Liver (tissue), 10 donors: ENCODE data around the gene FBXO4. TPM values are rescaled to one million over a fixed set of nuclear protein-coding genes. Genes with fewer than 3 reads are reported as not detected.

Experiments
- DNase-seq: peaks from one replicate; pipeline ENCODE4 v3.0.0-alpha.2; 2017; ENCODE audit warnings: low spot score
- H3K27ac ChIP-seq, 2 donors: one replicate each; pipeline ENCODE4 v1.7.0; 2013; ENCODE audit warnings: inconsistent platforms in 2 of 2, low read length in 2 of 2, control low read depth in 1 of 2, low read depth in 1 of 2, mild to moderate bottlenecking in 1 of 2
- H3K27me3 ChIP-seq, 4 donors: one replicate each; pipeline versions ENCODE4 v1.6.1 to v1.7.0; 2013; ENCODE audit warnings: low read length in 3 of 4, inconsistent platforms in 1 of 4, mild to moderate bottlenecking in 1 of 4, moderate library complexity in 1 of 4; ENCODE audit not compliant: control insufficient read depth in 4 of 4, insufficient read depth in 4 of 4
- H3K36me3 ChIP-seq, 4 donors: one replicate each; pipeline versions ENCODE4 v1.6.1 to v1.7.0; 2013; ENCODE audit warnings: low read length in 3 of 4, mild to moderate bottlenecking in 3 of 4, low read depth in 1 of 4, moderate library complexity in 1 of 4; ENCODE audit not compliant: control insufficient read depth in 4 of 4, insufficient read depth in 3 of 4
- H3K4me1 ChIP-seq, 4 donors: one replicate each; pipeline versions ENCODE4 v1.6.1 to v1.7.0; 2013; ENCODE audit warnings: low read length in 3 of 4, mild to moderate bottlenecking in 3 of 4, moderate library complexity in 1 of 4; ENCODE audit not compliant: control insufficient read depth in 4 of 4, insufficient read depth in 4 of 4
- H3K4me3 ChIP-seq, 3 donors: one replicate each; pipeline versions ENCODE4 v1.6.1 to v1.7.0; 2013; ENCODE audit warnings: low read length in 3 of 3, control low read depth in 1 of 3, low read depth in 1 of 3, mild to moderate bottlenecking in 1 of 3
- H3K9ac ChIP-seq, 2 donors: one replicate each; pipeline ENCODE4 v1.7.0; 2013; ENCODE audit warnings: low read length in 2 of 2, mild to moderate bottlenecking in 2 of 2, moderate library complexity in 2 of 2, control low read depth in 1 of 2, low read depth in 1 of 2
- H3K9me3 ChIP-seq, 4 donors: one replicate each; pipeline versions ENCODE4 v1.6.1 to v1.7.0; 2013; ENCODE audit warnings: low read length in 3 of 4; ENCODE audit not compliant: control insufficient read depth in 4 of 4
- ATF3 ChIP-seq: IDR thresholded peaks from 2 replicates; pipeline ENCODE4 v1.6.1; 2016; ENCODE audit warnings: antibody characterized with exemption
- CTCF ChIP-seq: fragments of 150-350 bp; IDR thresholded peaks from 2 replicates; pipeline ENCODE4 v1.5.1; 2017; ENCODE audit warnings: improper control_type of control experiment, low read depth, low read length; ENCODE audit not compliant: missing input control
- EGR1 ChIP-seq, 2 donors: IDR thresholded peaks; 2 replicates each; pipeline ENCODE4 v1.6.1; 2016 to 2018; ENCODE audit warnings: antibody characterized with exemption in 2 of 2, low read depth in 2 of 2
- FOXA1 ChIP-seq: IDR thresholded peaks from 2 replicates; pipeline ENCODE4 v1.6.1; 2016; ENCODE audit warnings: antibody characterized with exemption
- FOXA2 ChIP-seq: IDR thresholded peaks from 2 replicates; pipeline ENCODE4 v1.6.1; 2016; ENCODE audit warnings: antibody characterized with exemption
- GABPA ChIP-seq, 2 donors: IDR thresholded peaks in 1 of 2; conservative IDR thresholded peaks in 1 of 2; 2 replicates each; pipeline ENCODE4 v1.6.1; 2016; ENCODE audit warnings: antibody characterized with exemption in 2 of 2, mild to moderate bottlenecking in 1 of 2, moderate library complexity in 1 of 2
- HNF4A ChIP-seq, 2 donors: conservative IDR thresholded peaks; 2 replicates each; pipeline ENCODE4 v1.6.1; 2016; ENCODE audit warnings: antibody characterized with exemption in 2 of 2, mild to moderate bottlenecking in 2 of 2
- HNF4G ChIP-seq: IDR thresholded peaks from 2 replicates; pipeline ENCODE4 v1.6.1; 2016; ENCODE audit warnings: antibody characterized with exemption
- JUND ChIP-seq, 2 donors: IDR thresholded peaks; 2 replicates each; pipeline ENCODE4 v1.6.1; 2016; ENCODE audit warnings: antibody characterized with exemption in 2 of 2
- MAX ChIP-seq: IDR thresholded peaks from 2 replicates; pipeline ENCODE4 v1.6.1; 2016; ENCODE audit warnings: antibody characterized with exemption
- NR2F2 ChIP-seq: IDR thresholded peaks from 2 replicates; pipeline ENCODE4 v1.6.1; 2016; ENCODE audit warnings: antibody characterized with exemption
- RAD21 ChIP-seq, 2 donors: IDR thresholded peaks; 2 replicates each; pipeline ENCODE4 v1.6.1; 2016; ENCODE audit warnings: antibody characterized with exemption in 2 of 2, mild to moderate bottlenecking in 2 of 2
- REST ChIP-seq: IDR thresholded peaks from 2 replicates; pipeline ENCODE4 v1.6.1; 2016; ENCODE audit warnings: antibody characterized with exemption, mild to moderate bottlenecking
- RXRA ChIP-seq, 2 donors: IDR thresholded peaks; 2 replicates each; pipeline ENCODE4 v1.6.1; 2017 to 2018; ENCODE audit warnings: antibody characterized with exemption in 2 of 2, mild to moderate bottlenecking in 1 of 2
- SP1 ChIP-seq: IDR thresholded peaks from 2 replicates; pipeline ENCODE4 v1.6.1; 2018; ENCODE audit warnings: antibody characterized with exemption, mild to moderate bottlenecking
- TAF1 ChIP-seq: conservative IDR thresholded peaks from 2 replicates; pipeline ENCODE4 v1.6.1; 2016; ENCODE audit warnings: antibody characterized with exemption, mild to moderate bottlenecking
- YY1 ChIP-seq: IDR thresholded peaks from 2 replicates; pipeline ENCODE4 v1.6.1; 2016; ENCODE audit warnings: antibody characterized with exemption, mild to moderate bottlenecking
- ZBTB33 ChIP-seq: IDR thresholded peaks from 2 replicates; pipeline ENCODE4 v1.6.1; 2016; ENCODE audit warnings: antibody characterized with exemption
- whole genome bisulfite sequencing: extraction: QIAGEN DNeasy Blood & Tissue Kit; methylation state at CpG from one replicate; pipeline ENCODE4 v1.1.7; 2013; 5-methylcytosine and 5-hydroxymethylcytosine counted together
- polyA plus RNA-seq, 2 donors: library from polyadenylated mRNA; stranded (reverse) in 1 of 2; unstranded in 1 of 2; fragments of 200-250 nt in 1 of 2; fragments of >200 nt in 1 of 2; fragmentation: Nextera tagmentation in 1 of 2; extraction: Ambion mirVana in 1 of 2; gene quantifications; one replicate each; pipeline versions ENCODE4 v1.2.1 to v1.2.3, GENCODE V29; 2013 to 2015
- small RNA-seq: library from RNA; depleted of rRNA; stranded (forward); fragments of <200 nt; gene quantifications from one replicate; pipeline ENCODE3, GENCODE V24; 2014
- total RNA-seq, 2 donors: library from RNA; depleted of rRNA; stranded (reverse); fragments of >200 nt; gene quantifications; one replicate each; pipeline ENCODE4 v1.2.3, GENCODE V29; 2014
- donor health status: healthy.
- donor health status: healthy.
- donor health status: healthy.
- donor health status: healthy.
- donor health status: healthy.

Gene FBXO4
- total and polyA plus RNA-seq, 4 donors, result 5.6 to 8.8 (median 7.2) TPM

- H3K4me1 ChIP-seq, result no peaks in the 10 kb centered on the region
- H3K36me3 ChIP-seq, result no peaks in the 10 kb centered on the region
- H3K9ac ChIP-seq, result no peak overlapping the region
- TF ChIP-seq ATF3, result no peak
- TF ChIP-seq HNF4G, result no peak
- no peak for TF ChIP-seq FOXA1
- no peak for TF ChIP-seq GABPA (IDR thresholded peaks at IDR 0.05 in 1 of 2, conservative IDR thresholded peaks at IDR 0.05 in 1 of 2)
- no peak for TF ChIP-seq NR2F2
- TF ChIP-seq MAX, result no peak
- no peak for TF ChIP-seq FOXA2
- no peak for TF ChIP-seq HNF4A (conservative IDR thresholded peaks at IDR 0.05)
- no peak for TF ChIP-seq REST
- no peak for TF ChIP-seq ZBTB33
- TF ChIP-seq RAD21 (IDR thresholded peaks at IDR 0.05), result no peak
- TF ChIP-seq EGR1 (IDR thresholded peaks at IDR 0.05; ENCODE audit: low read depth in 2 of 2), result no peak
- TF ChIP-seq TAF1, result no peak
- TF ChIP-seq CTCF, result no peak
- TF ChIP-seq SP1, result no peak
- no peak for TF ChIP-seq JUND (IDR thresholded peaks at IDR 0.05)
- no peak for TF ChIP-seq RXRA (IDR thresholded peaks at IDR 0.05)
- TF ChIP-seq YY1, result no peak
- H3K27me3 ChIP-seq, result no peaks in the 10 kb centered on the region
- no peak for DNase-seq
- H3K27ac ChIP-seq, result no peak overlapping the region
- H3K9me3 ChIP-seq, result no peaks in the 10 kb centered on the region
- 67% methylated on average over 3 of the region's 3 CpGs for WGBS
- H3K4me3 ChIP-seq, result no peak overlapping the region
Observed at GRCh38 chr5:41985945-41986695, 61.0 kb downstream of the FBXO4 start.

Small RNA genes within 50 kb of the gene (small RNA-seq; reads per million reads assigned to genes)
- not detected for gene RF00019

Other genes starting within 250 kb of the FBXO4 start
- gene OXCT1, start 54.9 kb upstream of the FBXO4 start, total RNA-seq, result 10 to 100 TPM in 1 of 2 donors, 1 to 10 TPM in 1; 1.3 to 10.7 TPM
- under 1 TPM; 0.72 to 0.78 TPM for gene OXCT1, start 54.9 kb upstream of the FBXO4 start, polyA plus RNA-seq
- gene RIMOC1, start 20.9 kb upstream of the FBXO4 start, total RNA-seq, result 10 to 100 TPM in 1 of 2 donors, 1 to 10 TPM in 1; 7.3 to 11.8 TPM
- gene RIMOC1, start 20.9 kb upstream of the FBXO4 start, polyA plus RNA-seq, result 1 to 10 TPM; 3.7 to 6.0 TPM